HCT116 (cell line): ENCODE data around the gene THEMIS. TPM values are rescaled to one million over a fixed set of nuclear protein-coding genes. Genes with fewer than 3 reads are reported as not detected.
"Not testable (repeated sequence)": the region's sequence is repeated elsewhere in the genome, so short reads cannot be mapped to it uniquely, and the experiment has no call there.

Experiments used
- ATAC-seq: fragments of 200-7000 bp; cut with Tn5 transposase; 2 replicates; pipeline ENCODE4 v1.9.1; 2020; ENCODE audit warnings: mild to moderate bottlenecking, moderate library complexity
- BruUV-seq: library from RNA; stranded (reverse); fragments of 400-500 nt; replicated peaks from 2 replicates; lab custom pipeline; 2021; lab: Mats Ljungman, UMichigan
- CTCF ChIA-PET: fragments of 300-600 bp; sonication (Branson Sonifier 250); formaldehyde crosslinking; loops from one replicate; lab custom pipeline; 2021; ENCODE audit warnings: antibody characterized with exemption; lab: Charles Lee
- POLR2A ChIA-PET: fragments of 300-600, 350-600 bp; sonication (Branson Sonifier 250); formaldehyde crosslinking; loops from one replicate; lab custom pipeline; 2021; ENCODE audit warnings: antibody characterized with exemption; lab: Charles Lee
- RAD21 ChIA-PET, 2 experiments: fragments of 300-600 bp; sonication (Branson Sonifier 250); formaldehyde crosslinking; loops; one replicate each; lab custom pipeline; 2023; ENCODE audit warnings: low total read pairs in 2 of 2; ENCODE audit not compliant: uncharacterized antibody in 2 of 2, unreplicated experiment in 2 of 2, low non-redundant PET in 1 of 2; lab: Charles Lee
- DNase-seq: peaks from one replicate; pipeline ENCODE4 v3.0.0-alpha.2; 2010; ENCODE audit warnings: low read depth, low spot score
- H2AFZ ChIP-seq: fragments of 200-600 bp; shearing (Covaris generic), sonication (generic); 2 replicates; pipeline ENCODE4 v1.6.1; 2017; ENCODE audit warnings: low read depth, mixed run types, mixed read lengths, antibody characterized with exemption, low read length; ENCODE audit not compliant: poor library complexity, severe bottlenecking
- H3K27ac ChIP-seq: 2 replicates; pipeline ENCODE4 v1.5.1; 2012; ENCODE audit warnings: low read depth, low read length
- H3K27me3 ChIP-seq: fragments of 200-600 bp; sonication (generic); 2 replicates; pipeline ENCODE4 v1.6.1; 2016; ENCODE audit warnings: mixed run types, low read length, mixed read lengths; ENCODE audit not compliant: insufficient read depth
- H3K36me3 ChIP-seq, 2 experiments: fragments of 200-500 bp in 1 of 2; fragments of 200-600 bp in 1 of 2; sonication (Bioruptor generic) in 1 of 2; sonication (generic) in 1 of 2; 2 replicates each; pipeline versions ENCODE4 v1.5.1 to v1.6.1; 2014 to 2016; ENCODE audit warnings: low read length in 2 of 2, inconsistent platforms in 1 of 2, mixed read lengths in 1 of 2, mixed run types in 1 of 2; ENCODE audit not compliant: insufficient read depth in 2 of 2, control insufficient read depth in 1 of 2
- H3K4me1 ChIP-seq, 2 experiments: fragments of 200-600 bp in 1 of 2; sonication (generic) in 1 of 2; 2 replicates each; pipeline versions ENCODE4 v1.5.1 to v1.6.1; 2012 to 2017; ENCODE audit warnings: low read length in 2 of 2, inconsistent platforms in 1 of 2, mild to moderate bottlenecking in 1 of 2, mixed read lengths in 1 of 2, mixed run types in 1 of 2, moderate library complexity in 1 of 2; ENCODE audit not compliant: insufficient read depth in 2 of 2, control insufficient read depth in 1 of 2
- H3K4me2 ChIP-seq: fragments of 200-600 bp; sonication (generic); 2 replicates; pipeline ENCODE4 v1.6.1; 2017; ENCODE audit warnings: mixed run types, low read length, mixed read lengths
- H3K4me3 ChIP-seq, 2 experiments: fragments of 200-600 bp in 1 of 2; sonication (generic) in 1 of 2; replicated peaks in 1 of 2; 2 replicates each; pipeline ENCODE4 v1.5.1; 2011 to 2016; ENCODE audit warnings: low read length in 2 of 2, control low read depth in 1 of 2, low read depth in 1 of 2, mild to moderate bottlenecking in 1 of 2, mixed read lengths in 1 of 2, mixed run types in 1 of 2
- H3K79me2 ChIP-seq: fragments of 200-600 bp; sonication (generic); 2 replicates; pipeline ENCODE4 v1.6.1; 2017; ENCODE audit warnings: mild to moderate bottlenecking, mixed run types, low read length, moderate library complexity, mixed read lengths; ENCODE audit not compliant: insufficient read depth
- H3K9ac ChIP-seq: fragments of 200-600 bp; sonication (generic); 2 replicates; pipeline ENCODE4 v1.6.1; 2016; ENCODE audit warnings: low read length, mixed read lengths
- H3K9me2 ChIP-seq: fragments of 200-600 bp; sonication (generic), shearing (Covaris generic); 2 replicates; pipeline ENCODE4 v1.6.1; 2017; ENCODE audit warnings: mixed run types, mild to moderate bottlenecking, moderate library complexity; ENCODE audit not compliant: insufficient read depth
- H3K9me3 ChIP-seq, 2 experiments: fragments of 200-500 bp in 1 of 2; fragments of 200-600 bp in 1 of 2; sonication (Bioruptor generic) in 1 of 2; sonication (generic) in 1 of 2; 2 replicates each; pipeline ENCODE4 v1.6.1; 2014 to 2017; ENCODE audit warnings: low read length in 2 of 2, mixed read lengths in 2 of 2, inconsistent platforms in 1 of 2, low read depth in 1 of 2, mild to moderate bottlenecking in 1 of 2, mixed run types in 1 of 2, moderate library complexity in 1 of 2; ENCODE audit not compliant: control insufficient read depth in 1 of 2, insufficient read depth in 1 of 2
- H4K20me1 ChIP-seq: fragments of 200-600 bp; sonication (generic), shearing (Covaris generic); 2 replicates; pipeline ENCODE4 v1.6.1; 2017; ENCODE audit warnings: mixed run types, mild to moderate bottlenecking, moderate library complexity; ENCODE audit not compliant: insufficient read depth
- CBX3 ChIP-seq: IDR thresholded peaks from 2 replicates; pipeline ENCODE4 v1.6.1; 2012; ENCODE audit warnings: low read depth
- MAX ChIP-seq: IDR thresholded peaks from 2 replicates; pipeline ENCODE4 v1.6.1; 2012
- SIN3A ChIP-seq: IDR thresholded peaks from 2 replicates; pipeline ENCODE4 v1.6.1; 2012; ENCODE audit warnings: low read depth
- ZNF274 ChIP-seq: fragments of 200-500 bp; sonication (Bioruptor generic); IDR thresholded peaks from 2 replicates; pipeline ENCODE4 v1.6.1; 2014; ENCODE audit warnings: mild to moderate bottlenecking, low read depth, low read length, inconsistent platforms
- intact Hi-C: fragments of 100-400 bp; cut with micrococcal nuclease; formaldehyde crosslinking; loops from 2 replicates; pipeline ENCODE4 v1.10.0; 2022
- total RNA-seq: library from RNA; stranded (reverse); gene quantifications from one replicate; pipeline ENCODE4 v1.2.1, GENCODE V29; 2021; ENCODE audit not compliant: unreplicated experiment

Gene THEMIS
- total RNA-seq, 1 experiment from 2014 or later = 0.20 TPM

GRCh38 chr6:127884134-127884533 is 16.7 kb downstream of the THEMIS start:
- Histone ChIP-seq H2AFZ (no peak overlapping the region), H3K4me2 (no peak overlapping the region), H3K4me1 (no peaks in the 10 kb centered on the region), H3K27me3 (no peaks in the 10 kb centered on the region), H3K9ac (no peak overlapping the region), H3K27ac (no peak overlapping the region), H3K9me3 (no peaks in the 10 kb centered on the region), H4K20me1 (no peaks in the 10 kb centered on the region), H3K4me3 (no peak overlapping the region), H3K36me3 (no peaks in the 10 kb centered on the region), H3K9me2 (peaks cover 4% of the 10 kb centered on the region; the same call in 1 of the 2 replicates), H3K79me2 (no peaks in the 10 kb centered on the region)
- CTCF ChIA-PET = no interaction called here
- TF ChIP-seq CBX3 = no peak
- TF ChIP-seq SIN3A = no peak
- no peak for TF ChIP-seq ZNF274
- no peak for TF ChIP-seq MAX
- BruUV-seq = no TSS peak
- POLR2A ChIA-PET = no interaction called here
- ATAC-seq = no peak
- no peak for DNase-seq
- intact Hi-C loops = no loop called here
- RAD21 ChIA-PET = no interaction called here

- H3K27me3 ChIP-seq, CTCF ChIA-PET, H3K9ac ChIP-seq, ATAC-seq, H3K4me2 ChIP-seq, H3K4me3 ChIP-seq, POLR2A ChIA-PET, H3K79me2 ChIP-seq, H3K9me2 ChIP-seq, H3K27ac ChIP-seq, H2AFZ ChIP-seq, H3K4me1 ChIP-seq, BruUV-seq, intact Hi-C loops, H4K20me1 ChIP-seq, H3K36me3 ChIP-seq, DNase-seq, RAD21 ChIA-PET, H3K9me3 ChIP-seq: not testable (repeated sequence)
Measured at GRCh38 chr6:127881949-127882348, 18.9 kb downstream of the THEMIS start.
